Stimulated activated memory B cell treated with anti-CD40 and anti-IgM and Interleukin-4, amounts not matched to agents 10 μg/mL and 1 μg/mL and 100 μg/mL, for 72 hours (primary cell): ENCODE data around the gene P3H2.
A peak's percentile ranks its signal among the peaks of the same experiment; 100 is the strongest.
"Not testable (repeated sequence)": the region's sequence is repeated elsewhere in the genome, so short reads cannot be mapped to it uniquely, and the experiment has no call there.

Source experiments
- ATAC-seq: fragments of 150-1000 bp; cut with Tn5 transposase; 2 replicates; pipeline ENCODE4 v1.10.0; 2021
- H3K27ac Mint-ChIP-seq: one replicate; pipeline ENCODE4 v1.8.0; 2022; ENCODE audit warnings: mild to moderate bottlenecking, mixed read lengths
- H3K27me3 Mint-ChIP-seq: one replicate; pipeline ENCODE4 v1.8.0; 2022; ENCODE audit warnings: mixed read lengths
- H3K36me3 Mint-ChIP-seq: one replicate; pipeline ENCODE4 v1.8.0; 2022; ENCODE audit warnings: mixed read lengths
- H3K4me1 Mint-ChIP-seq: one replicate; pipeline ENCODE4 v1.8.0; 2022; ENCODE audit warnings: mixed read lengths
- H3K4me3 Mint-ChIP-seq: one replicate; pipeline ENCODE4 v1.8.0; 2022; ENCODE audit warnings: mild to moderate bottlenecking, moderate library complexity, mixed read lengths
- H3K9me3 Mint-ChIP-seq: one replicate; pipeline ENCODE4 v1.8.0; 2022; ENCODE audit warnings: mixed read lengths

P3H2 gene

GRCh38 chr3:190120269-190121060 lies at the start of gene P3H2:
Gene P3H2 (minus strand): TSS chr3:190120897. CDS start chr3:190120731, 166 bp downstream.
- Mint-ChIP-seq H3K9me3 (peaks cover 2% of the 10 kb centered on the region), H3K27ac (no peak within 1 kb of the TSS), H3K27me3 (peaks cover 72% of the 10 kb centered on the region), H3K4me3 (peak within 1 kb of the TSS; percentile 34), H3K36me3 (no peaks in the 10 kb centered on the region), H3K4me1 (peaks cover 10% of the 10 kb centered on the region)
- peak; percentile 20 for ATAC-seq

- no peaks in the 10 kb centered on the region for H3K27me3 Mint-ChIP-seq
- no peak overlapping the region for H3K27ac Mint-ChIP-seq
Observed at GRCh38 chr3:190169877-190170276, 49.2 kb upstream of the P3H2 start.

GRCh38 chr3:190169243-190169642 lies 48.5 kb upstream of the P3H2 start:
- H3K27me3 Mint-ChIP-seq: no peaks in the 10 kb centered on the region
- H3K4me1 Mint-ChIP-seq: peaks cover 10% of the 10 kb centered on the region
- H3K36me3 Mint-ChIP-seq: no peaks in the 10 kb centered on the region
- no peak overlapping the region for H3K4me3 Mint-ChIP-seq
- no peak overlapping the region for H3K27ac Mint-ChIP-seq
- H3K9me3 Mint-ChIP-seq: no peaks in the 10 kb centered on the region
- ATAC-seq: no peak

More at GRCh38 chr3:190169877-190170276, 49.2 kb upstream of the P3H2 start:
- H3K4me3 Mint-ChIP-seq: no peak overlapping the region
- H3K4me1 Mint-ChIP-seq: peaks cover 10% of the 10 kb centered on the region
- H3K36me3 Mint-ChIP-seq: no peaks in the 10 kb centered on the region
- ATAC-seq: no peak
- H3K9me3 Mint-ChIP-seq: no peaks in the 10 kb centered on the region

GRCh38 chr3:190167936-190168680 lies 47.4 kb upstream of the P3H2 start:
- no peaks in the 10 kb centered on the region for H3K27me3 Mint-ChIP-seq
- H3K9me3 Mint-ChIP-seq: no peaks in the 10 kb centered on the region
- H3K27ac Mint-ChIP-seq: no peak overlapping the region
- no peak overlapping the region for H3K4me3 Mint-ChIP-seq
- ATAC-seq: no peak
- no peaks in the 10 kb centered on the region for H3K36me3 Mint-ChIP-seq
- H3K4me1 Mint-ChIP-seq: peaks cover 10% of the 10 kb centered on the region

- H3K27ac Mint-ChIP-seq: no peak overlapping the region
- peaks cover 10% of the 10 kb centered on the region for H3K4me1 Mint-ChIP-seq
- H3K36me3 Mint-ChIP-seq: no peaks in the 10 kb centered on the region
Observed at GRCh38 chr3:190166948-190167347, 46.3 kb upstream of the P3H2 start.

GRCh38 chr3:190165253-190165652 lies 44.6 kb upstream of the P3H2 start:
- Mint-ChIP-seq H3K4me1 (peaks cover 10% of the 10 kb centered on the region), H3K36me3 (no peaks in the 10 kb centered on the region), H3K9me3 (peaks cover 3% of the 10 kb centered on the region), H3K27ac (no peak overlapping the region), H3K27me3 (no peaks in the 10 kb centered on the region), H3K4me3 (no peak overlapping the region)
- no peak for ATAC-seq

More at GRCh38 chr3:190166948-190167347, 46.3 kb upstream of the P3H2 start:
- Mint-ChIP-seq H3K27me3 (no peaks in the 10 kb centered on the region), H3K4me3 (no peak overlapping the region), H3K9me3 (peaks cover 3% of the 10 kb centered on the region)
- no peak for ATAC-seq

GRCh38 chr3:190162013-190162412 lies 41.3 kb upstream of the P3H2 start:
- H3K4me1 Mint-ChIP-seq, ATAC-seq, H3K4me3 Mint-ChIP-seq, H3K27me3 Mint-ChIP-seq, H3K9me3 Mint-ChIP-seq, H3K36me3 Mint-ChIP-seq, H3K27ac Mint-ChIP-seq: not testable (repeated sequence)

- Mint-ChIP-seq H3K9me3 (peaks cover 3% of the 10 kb centered on the region), H3K27me3 (peaks cover 9% of the 10 kb centered on the region), H3K27ac (no peak overlapping the region), H3K4me3 (no peak overlapping the region), H3K4me1 (no peaks in the 10 kb centered on the region), H3K36me3 (no peaks in the 10 kb centered on the region)
- ATAC-seq: no peak
Observed at GRCh38 chr3:190159902-190160435, 39.3 kb upstream of the P3H2 start.

- ATAC-seq: no peak
- H3K4me3 Mint-ChIP-seq: no peak overlapping the region
- H3K27ac Mint-ChIP-seq: no peak overlapping the region
- H3K4me1 Mint-ChIP-seq: no peaks in the 10 kb centered on the region
- H3K27me3 Mint-ChIP-seq: peaks cover 15% of the 10 kb centered on the region
- peaks cover 3% of the 10 kb centered on the region for H3K9me3 Mint-ChIP-seq
- H3K36me3 Mint-ChIP-seq: no peaks in the 10 kb centered on the region
Observed at GRCh38 chr3:190158261-190158660, 37.6 kb upstream of the P3H2 start.

- Mint-ChIP-seq H3K27ac (no peak overlapping the region), H3K27me3 (peaks cover 15% of the 10 kb centered on the region), H3K9me3 (no peaks in the 10 kb centered on the region), H3K36me3 (no peaks in the 10 kb centered on the region), H3K4me3 (no peak overlapping the region), H3K4me1 (no peaks in the 10 kb centered on the region)
- ATAC-seq: no peak
Observed at GRCh38 chr3:190155752-190156151, 35.1 kb upstream of the P3H2 start.

GRCh38 chr3:190150681-190151080 lies 30.0 kb upstream of the P3H2 start:
- Mint-ChIP-seq H3K27me3 (peaks cover 30% of the 10 kb centered on the region), H3K36me3 (no peaks in the 10 kb centered on the region), H3K4me3 (no peak overlapping the region)

GRCh38 chr3:190149830-190150619 lies 29.3 kb upstream of the P3H2 start:
- not testable (repeated sequence) for ATAC-seq

More at GRCh38 chr3:190150681-190151080, 30.0 kb upstream of the P3H2 start:
- H3K27ac Mint-ChIP-seq: no peak overlapping the region
- no peaks in the 10 kb centered on the region for H3K4me1 Mint-ChIP-seq
- ATAC-seq: no peak
- H3K9me3 Mint-ChIP-seq: peaks cover 3% of the 10 kb centered on the region

GRCh38 chr3:190144793-190145192 lies 24.1 kb upstream of the P3H2 start:
- not testable (repeated sequence) for H3K9me3 Mint-ChIP-seq, H3K4me1 Mint-ChIP-seq, H3K4me3 Mint-ChIP-seq, H3K27ac Mint-ChIP-seq, ATAC-seq, H3K36me3 Mint-ChIP-seq
- peaks cover 27% of the 10 kb centered on the region for H3K27me3 Mint-ChIP-seq

More at GRCh38 chr3:190149830-190150619, 29.3 kb upstream of the P3H2 start:
- not testable (repeated sequence) for H3K4me1 Mint-ChIP-seq, H3K4me3 Mint-ChIP-seq, H3K27ac Mint-ChIP-seq, H3K36me3 Mint-ChIP-seq, H3K9me3 Mint-ChIP-seq
- H3K27me3 Mint-ChIP-seq: peaks cover 33% of the 10 kb centered on the region

GRCh38 chr3:190142041-190142440 lies 21.3 kb upstream of the P3H2 start:
- Mint-ChIP-seq H3K36me3 (no peaks in the 10 kb centered on the region), H3K27me3 (peaks cover 19% of the 10 kb centered on the region), H3K4me3 (no peak overlapping the region), H3K9me3 (no peaks in the 10 kb centered on the region), H3K4me1 (no peaks in the 10 kb centered on the region), H3K27ac (no peak overlapping the region)
- no peak for ATAC-seq

GRCh38 chr3:190139365-190139764 lies 18.7 kb upstream of the P3H2 start:
- Mint-ChIP-seq H3K27me3 (no peaks in the 10 kb centered on the region), H3K4me1 (no peaks in the 10 kb centered on the region), H3K4me3 (no peak overlapping the region), H3K36me3 (no peaks in the 10 kb centered on the region), H3K9me3 (no peaks in the 10 kb centered on the region), H3K27ac (no peak overlapping the region)
- no peak for ATAC-seq
